ENCODE results near the gene RTL10.

Gene RTL10

GRCh38 chr22:19820880-19821522, 33.7 kb downstream of the RTL10 start:
- no peak for TF ChIP-seq CTCF (conservative IDR thresholded peaks at IDR 0.05; ENCODE audit: low read depth)
- peak overlapping the region; percentile 10; the same call in 1 of the 2 replicates for H3K27ac ChIP-seq
- ChIA-PET CTCF (interaction anchor here (0.7 to 0.9 kb wide), 2 partner anchors 9 to 11 kb away, joined by 5 read pairs; no protein-coding TSS in a partner anchor), POLR2A (ENCODE audit: low non-redundant PET) (no interaction called here)
- no peak for DNase-seq (ENCODE audit: low spot score)

GRCh38 chr22:19819911-19820879, 34.5 kb downstream of the RTL10 start:
- CTCF ChIA-PET: interaction anchor here (0.7 to 0.9 kb wide), 2 partner anchors 8 to 12 kb away, joined by 5 read pairs; no protein-coding TSS in a partner anchor
- POLR2A ChIA-PET (ENCODE audit: low non-redundant PET): no interaction called here

GRCh38 chr22:19819208-19819910, 35.3 kb downstream of the RTL10 start:
- POLR2A ChIA-PET (ENCODE audit: low non-redundant PET): no interaction called here
- no peak for DNase-seq (ENCODE audit: low spot score)
- no peak for TF ChIP-seq CTCF (conservative IDR thresholded peaks at IDR 0.05; ENCODE audit: low read depth)
- no peak overlapping the region for H3K27ac ChIP-seq
- CTCF ChIA-PET: no interaction called here

More at GRCh38 chr22:19819911-19820879, 34.5 kb downstream of the RTL10 start:
- DNase-seq (ENCODE audit: low spot score): no peak
- no peak for TF ChIP-seq CTCF (conservative IDR thresholded peaks at IDR 0.05; ENCODE audit: low read depth)
- 0 out of 2 replicates have a peak overlapping the region, but pooled peaks have one; percentile 10 for H3K27ac ChIP-seq

GRCh38 chr22:19818324-19819207, 36.1 kb downstream of the RTL10 start:
- H3K27ac ChIP-seq: peak overlapping the region; percentile 37; the same call in 1 of the 2 replicates
- ChIA-PET POLR2A (ENCODE audit: low non-redundant PET) (no interaction called here), CTCF (no interaction called here)
- DNase-seq (ENCODE audit: low spot score): no peak
- no peak for TF ChIP-seq CTCF (conservative IDR thresholded peaks at IDR 0.05; ENCODE audit: low read depth)

- ChIA-PET POLR2A (ENCODE audit: low non-redundant PET) (no interaction called here), CTCF (no interaction called here)
- no peak for TF ChIP-seq CTCF (conservative IDR thresholded peaks at IDR 0.05; ENCODE audit: low read depth)
- no peak for DNase-seq (ENCODE audit: low spot score)
- peak overlapping the region; percentile 37; the same call in 1 of the 2 replicates for H3K27ac ChIP-seq
These were observed 38.1 kb downstream of the RTL10 start for GRCh38 chr22:19816372-19817119.
